Neural progenitor cell (in vitro differentiated cells): Measurements from ENCODE around the gene TBC1D2. TPM values are rescaled to one million over a fixed set of nuclear protein-coding genes. Genes with fewer than 3 reads are reported as not detected.
A peak's percentile ranks its signal among the peaks of the same experiment; 100 is the strongest.

Source experiments
- DNase-seq: peaks from one replicate; pipeline ENCODE4 v3.0.0-alpha.2; 2016; ENCODE audit warnings: low spot score
- H2AFZ ChIP-seq: fragments of 200-600 bp; sonication (generic); replicated peaks from 2 replicates; pipeline ENCODE4 v1.6.1; 2016; ENCODE audit warnings: antibody characterized with exemption
- H3F3A ChIP-seq: fragments of 200-600 bp; sonication (generic); 2 replicates; pipeline ENCODE4 v1.6.1; 2016; ENCODE audit warnings: antibody characterized with exemption, low read depth
- H3K27ac ChIP-seq: fragments of 200-600 bp; sonication (generic); 2 replicates; pipeline ENCODE4 v1.5.1; 2016; ENCODE audit warnings: mild to moderate bottlenecking
- H3K27me3 ChIP-seq: fragments of 200-600 bp; sonication (generic); 2 replicates; pipeline ENCODE4 v1.6.1; 2016; ENCODE audit warnings: mild to moderate bottlenecking, moderate library complexity
- H3K36me3 ChIP-seq: fragments of 200-600 bp; sonication (generic); 2 replicates; pipeline ENCODE4 v1.5.1; 2016
- H3K4me1 ChIP-seq: fragments of 200-600 bp; sonication (generic); 2 replicates; pipeline ENCODE4 v1.6.1; 2016; ENCODE audit warnings: mixed run types
- H3K4me2 ChIP-seq: fragments of 200-600 bp; sonication (generic); 2 replicates; pipeline ENCODE4 v1.6.1; 2016
- H3K4me3 ChIP-seq: fragments of 200-600 bp; sonication (generic); 2 replicates; pipeline ENCODE4 v1.5.1; 2016
- H3K79me2 ChIP-seq: fragments of 200-600 bp; sonication (generic); 2 replicates; pipeline ENCODE4 v1.6.1; 2016; ENCODE audit warnings: low read depth
- H3K9ac ChIP-seq: fragments of 200-600 bp; sonication (generic); 2 replicates; pipeline ENCODE4 v1.6.1; 2016
- H3K9me3 ChIP-seq: fragments of 200-600 bp; sonication (generic); 2 replicates; pipeline ENCODE4 v1.5.1; 2016; ENCODE audit warnings: low read depth
- H4K20me1 ChIP-seq: fragments of 200-600 bp; sonication (generic); 2 replicates; pipeline ENCODE4 v1.6.1; 2016; ENCODE audit warnings: low read depth
- H3K27ac Mint-ChIP-seq: 3 replicates; pipeline ENCODE4 v1.8.0; 2021; ENCODE audit warnings: mixed read lengths
- H3K27me3 Mint-ChIP-seq: 2 replicates; pipeline ENCODE4 v1.8.0; 2022; ENCODE audit warnings: low read depth, mild to moderate bottlenecking, inconsistent platforms, moderate library complexity, mixed read lengths; ENCODE audit not compliant: insufficient read depth
- H3K36me3 Mint-ChIP-seq: 3 replicates; pipeline ENCODE4 v1.8.0; 2021; ENCODE audit warnings: mixed read lengths
- H3K4me1 Mint-ChIP-seq: 3 replicates; pipeline ENCODE4 v1.8.0; 2021; ENCODE audit warnings: mixed read lengths
- H3K4me3 Mint-ChIP-seq: 3 replicates; pipeline ENCODE4 v1.8.0; 2021; ENCODE audit warnings: mild to moderate bottlenecking, moderate library complexity, mixed read lengths
- H3K9me3 Mint-ChIP-seq: 3 replicates; pipeline ENCODE4 v1.8.0; 2020; ENCODE audit warnings: mixed read lengths
- EZH2 ChIP-seq: fragments of 200-600 bp; sonication (generic); IDR thresholded peaks from 2 replicates; pipeline ENCODE4 v1.6.1; 2017; ENCODE audit warnings: antibody characterized with exemption, mild to moderate bottlenecking, moderate library complexity
- EZH2phosphoT487 ChIP-seq: fragments of 200-600 bp; sonication (generic); IDR thresholded peaks from 2 replicates; pipeline ENCODE4 v1.6.1; 2017; ENCODE audit warnings: antibody characterized with exemption
- total RNA-seq: library from RNA; depleted of rRNA; stranded (reverse); fragments of >200 nt; gene quantifications from 2 replicates; pipeline ENCODE4 v1.2.3, GENCODE V29; 2015; ENCODE audit warnings: low replicate concordance
- TF ChIP-seq, protein P1 (sequence below): fragments of 200-600 bp; sonication (generic); IDR thresholded peaks from 2 replicates; pipeline ENCODE4 v1.5.1; 2017; ENCODE audit warnings: antibody characterized with exemption, mild to moderate bottlenecking

TBC1D2 gene
- total RNA-seq, 1 donor from 2014 or later, result 0.41 TPM

GRCh38 chr9:98289614-98290201, 34.3 kb upstream of the TBC1D2 start:
- DNase-seq, result no peak
- H2AFZ ChIP-seq, result no peak overlapping the region
- peaks cover 39% of the 10 kb centered on the region for H3K4me1 Mint-ChIP-seq

GRCh38 chr9:98288881-98289280, 33.4 kb upstream of the TBC1D2 start:
- Histone ChIP-seq H3F3A (no peaks in the 10 kb centered on the region), H3K4me3 (no peak overlapping the region), H3K27me3 (no peaks in the 10 kb centered on the region), H4K20me1 (no peaks in the 10 kb centered on the region), H3K27ac (no peak overlapping the region), H3K4me2 (no peak overlapping the region), H2AFZ (no peak overlapping the region), H3K4me1 (no peaks in the 10 kb centered on the region), H3K9ac (no peak overlapping the region), H3K36me3 (no peaks in the 10 kb centered on the region), H3K9me3 (no peaks in the 10 kb centered on the region), H3K79me2 (no peaks in the 10 kb centered on the region)
- H3K4me3 Mint-ChIP-seq, result peak overlapping the region; percentile 39
- no peak for TF ChIP-seq EZH2
- peaks cover 39% of the 10 kb centered on the region for H3K4me1 Mint-ChIP-seq
- H3K27me3 Mint-ChIP-seq, result peaks cover 9% of the 10 kb centered on the region
- peak overlapping the region; percentile 93 for H3K27ac Mint-ChIP-seq
- no peaks in the 10 kb centered on the region for H3K9me3 Mint-ChIP-seq
- no peak for DNase-seq
- no peaks in the 10 kb centered on the region for H3K36me3 Mint-ChIP-seq

More at GRCh38 chr9:98289614-98290201, 34.3 kb upstream of the TBC1D2 start:
- no peak for TF ChIP-seq EZH2phosphoT487
- Mint-ChIP-seq H3K4me3 (peak overlapping the region; percentile 39), H3K9me3 (no peaks in the 10 kb centered on the region), H3K27me3 (peaks cover 10% of the 10 kb centered on the region), H3K36me3 (no peaks in the 10 kb centered on the region), H3K27ac (peak overlapping the region; percentile 93)
- H3K27me3 ChIP-seq, result no peaks in the 10 kb centered on the region
- no peaks in the 10 kb centered on the region for H4K20me1 ChIP-seq
- no peak overlapping the region for H3K4me3 ChIP-seq
- H3K9ac ChIP-seq, result no peak overlapping the region
- no peaks in the 10 kb centered on the region for H3K79me2 ChIP-seq
- H3K36me3 ChIP-seq, result no peaks in the 10 kb centered on the region
- H3K27ac ChIP-seq, result no peak overlapping the region
- H3K4me1 ChIP-seq, result no peaks in the 10 kb centered on the region
- no peak overlapping the region for H3K4me2 ChIP-seq
- no peaks in the 10 kb centered on the region for H3K9me3 ChIP-seq
- H3F3A ChIP-seq, result no peaks in the 10 kb centered on the region

GRCh38 chr9:98287384-98287783, 31.9 kb upstream of the TBC1D2 start:
- Mint-ChIP-seq H3K9me3 (no peaks in the 10 kb centered on the region), H3K4me3 (no peak overlapping the region), H3K36me3 (no peaks in the 10 kb centered on the region), H3K4me1 (peaks cover 39% of the 10 kb centered on the region), H3K27me3 (peaks cover 5% of the 10 kb centered on the region), H3K27ac (no peak overlapping the region)
- no peaks in the 10 kb centered on the region for H3K79me2 ChIP-seq
- peak; percentile 14 for DNase-seq
- no peaks in the 10 kb centered on the region for H3F3A ChIP-seq
- no peaks in the 10 kb centered on the region for H3K36me3 ChIP-seq
- no peaks in the 10 kb centered on the region for H3K9me3 ChIP-seq
- no peak overlapping the region for H3K9ac ChIP-seq
- H3K27ac ChIP-seq, result no peak overlapping the region
- H3K4me3 ChIP-seq, result no peak overlapping the region
- no peaks in the 10 kb centered on the region for H3K27me3 ChIP-seq
- no peak overlapping the region for H3K4me2 ChIP-seq
- TF ChIP-seq EZH2phosphoT487 (no peak), EZH2 (no peak)
- TF ChIP-seq, protein P1, sequence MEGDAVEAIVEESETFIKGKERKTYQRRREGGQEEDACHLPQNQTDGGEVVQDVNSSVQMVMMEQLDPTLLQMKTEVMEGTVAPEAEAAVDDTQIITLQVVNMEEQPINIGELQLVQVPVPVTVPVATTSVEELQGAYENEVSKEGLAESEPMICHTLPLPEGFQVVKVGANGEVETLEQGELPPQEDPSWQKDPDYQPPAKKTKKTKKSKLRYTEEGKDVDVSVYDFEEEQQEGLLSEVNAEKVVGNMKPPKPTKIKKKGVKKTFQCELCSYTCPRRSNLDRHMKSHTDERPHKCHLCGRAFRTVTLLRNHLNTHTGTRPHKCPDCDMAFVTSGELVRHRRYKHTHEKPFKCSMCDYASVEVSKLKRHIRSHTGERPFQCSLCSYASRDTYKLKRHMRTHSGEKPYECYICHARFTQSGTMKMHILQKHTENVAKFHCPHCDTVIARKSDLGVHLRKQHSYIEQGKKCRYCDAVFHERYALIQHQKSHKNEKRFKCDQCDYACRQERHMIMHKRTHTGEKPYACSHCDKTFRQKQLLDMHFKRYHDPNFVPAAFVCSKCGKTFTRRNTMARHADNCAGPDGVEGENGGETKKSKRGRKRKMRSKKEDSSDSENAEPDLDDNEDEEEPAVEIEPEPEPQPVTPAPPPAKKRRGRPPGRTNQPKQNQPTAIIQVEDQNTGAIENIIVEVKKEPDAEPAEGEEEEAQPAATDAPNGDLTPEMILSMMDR, result no peak
- H3K4me1 ChIP-seq, result no peaks in the 10 kb centered on the region
- no peaks in the 10 kb centered on the region for H4K20me1 ChIP-seq
- H2AFZ ChIP-seq, result no peak overlapping the region

- peaks cover 42% of the 10 kb centered on the region for H3K4me1 Mint-ChIP-seq
- Histone ChIP-seq H3K36me3 (no peaks in the 10 kb centered on the region), H3F3A (no peaks in the 10 kb centered on the region), H3K79me2 (no peaks in the 10 kb centered on the region), H3K27ac (no peak overlapping the region), H3K9me3 (no peaks in the 10 kb centered on the region), H3K4me1 (no peaks in the 10 kb centered on the region), H3K4me3 (no peak overlapping the region), H4K20me1 (no peaks in the 10 kb centered on the region), H3K9ac (no peak overlapping the region), H3K27me3 (peaks cover 5% of the 10 kb centered on the region), H2AFZ (no peak overlapping the region), H3K4me2 (no peak overlapping the region)
- no peaks in the 10 kb centered on the region for H3K9me3 Mint-ChIP-seq
- TF ChIP-seq EZH2 (no peak), EZH2phosphoT487 (no peak)
- TF ChIP-seq, protein P1, result no peak
- no peak overlapping the region for H3K27ac Mint-ChIP-seq
- peaks cover 5% of the 10 kb centered on the region for H3K27me3 Mint-ChIP-seq
- DNase-seq, result no peak
- H3K4me3 Mint-ChIP-seq, result no peak overlapping the region
- no peaks in the 10 kb centered on the region for H3K36me3 Mint-ChIP-seq
Measured at GRCh38 chr9:98285446-98285845, 30.0 kb upstream of the TBC1D2 start.
